ENCODE measurements around the gene ZMYND11.

ZMYND11 gene

GRCh38 chr10:154348-154747, 19.1 kb downstream of the ZMYND11 start:
- H3K79me2 ChIP-seq (ENCODE audit: insufficient read depth, low read length): no peaks in the 10 kb centered on the region
- no peaks in the 10 kb centered on the region for H3K27me3 ChIP-seq (ENCODE audit: insufficient read depth, low read length)
- no peaks in the 10 kb centered on the region for H3K4me1 ChIP-seq (ENCODE audit: insufficient read depth, low read length, severe bottlenecking)
- H3K27ac ChIP-seq (ENCODE audit: low read depth, low read length, poor library complexity, severe bottlenecking): no peak overlapping the region
- H3K9me2 ChIP-seq (ENCODE audit: low read depth, low read length): no peaks in the 10 kb centered on the region
- H3K36me3 ChIP-seq (ENCODE audit: insufficient read depth, low read length): no peaks in the 10 kb centered on the region
- no peak overlapping the region for H2AFZ ChIP-seq (ENCODE audit: low read length)
- H3K4me3 ChIP-seq (ENCODE audit: low read depth, low read length, poor library complexity, severe bottlenecking): no peak overlapping the region
- H3F3A ChIP-seq (ENCODE audit: insufficient read depth, low read length): no peaks in the 10 kb centered on the region
- H3K9me3 ChIP-seq (ENCODE audit: low read length): no peaks in the 10 kb centered on the region
- no peak overlapping the region for H3K9ac ChIP-seq (ENCODE audit: low read length)
- H3K4me2 ChIP-seq (ENCODE audit: low read length): no peak overlapping the region
- TF ChIP-seq, protein P1, sequence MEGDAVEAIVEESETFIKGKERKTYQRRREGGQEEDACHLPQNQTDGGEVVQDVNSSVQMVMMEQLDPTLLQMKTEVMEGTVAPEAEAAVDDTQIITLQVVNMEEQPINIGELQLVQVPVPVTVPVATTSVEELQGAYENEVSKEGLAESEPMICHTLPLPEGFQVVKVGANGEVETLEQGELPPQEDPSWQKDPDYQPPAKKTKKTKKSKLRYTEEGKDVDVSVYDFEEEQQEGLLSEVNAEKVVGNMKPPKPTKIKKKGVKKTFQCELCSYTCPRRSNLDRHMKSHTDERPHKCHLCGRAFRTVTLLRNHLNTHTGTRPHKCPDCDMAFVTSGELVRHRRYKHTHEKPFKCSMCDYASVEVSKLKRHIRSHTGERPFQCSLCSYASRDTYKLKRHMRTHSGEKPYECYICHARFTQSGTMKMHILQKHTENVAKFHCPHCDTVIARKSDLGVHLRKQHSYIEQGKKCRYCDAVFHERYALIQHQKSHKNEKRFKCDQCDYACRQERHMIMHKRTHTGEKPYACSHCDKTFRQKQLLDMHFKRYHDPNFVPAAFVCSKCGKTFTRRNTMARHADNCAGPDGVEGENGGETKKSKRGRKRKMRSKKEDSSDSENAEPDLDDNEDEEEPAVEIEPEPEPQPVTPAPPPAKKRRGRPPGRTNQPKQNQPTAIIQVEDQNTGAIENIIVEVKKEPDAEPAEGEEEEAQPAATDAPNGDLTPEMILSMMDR (IDR thresholded peaks at IDR 0.05; ENCODE audit: low read length): no peak
- TF ChIP-seq EZH2 (IDR thresholded peaks at IDR 0.05; ENCODE audit: borderline replicate concordance, low read length): no peak
- no peaks in the 10 kb centered on the region for H4K20me1 ChIP-seq (ENCODE audit: insufficient read depth, low read length)

DNA sequence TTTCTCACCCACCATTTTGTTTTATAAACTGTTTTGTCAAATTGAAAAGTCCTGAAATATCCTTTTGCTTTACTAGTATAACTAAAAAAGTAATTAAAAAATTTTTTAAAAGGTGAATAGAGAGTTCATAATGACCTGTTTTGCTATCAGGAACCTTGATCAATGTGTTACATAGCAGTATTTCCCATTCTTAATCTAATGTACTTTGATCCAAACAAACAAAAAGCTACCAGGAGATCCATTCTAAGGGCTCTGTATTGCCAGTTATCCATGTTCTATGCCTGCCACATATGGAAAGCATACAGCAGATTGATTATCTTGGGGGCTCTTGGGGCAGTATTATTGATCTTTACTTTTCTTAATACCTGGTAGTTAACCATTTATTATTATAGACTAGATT, 32.1 kb downstream of the ZMYND11 start:
- TF ChIP-seq EZH2 (IDR thresholded peaks at IDR 0.05; ENCODE audit: borderline replicate concordance, low read length): no peak
- TF ChIP-seq, protein P1 (IDR thresholded peaks at IDR 0.05; ENCODE audit: low read length): no peak

DNA sequence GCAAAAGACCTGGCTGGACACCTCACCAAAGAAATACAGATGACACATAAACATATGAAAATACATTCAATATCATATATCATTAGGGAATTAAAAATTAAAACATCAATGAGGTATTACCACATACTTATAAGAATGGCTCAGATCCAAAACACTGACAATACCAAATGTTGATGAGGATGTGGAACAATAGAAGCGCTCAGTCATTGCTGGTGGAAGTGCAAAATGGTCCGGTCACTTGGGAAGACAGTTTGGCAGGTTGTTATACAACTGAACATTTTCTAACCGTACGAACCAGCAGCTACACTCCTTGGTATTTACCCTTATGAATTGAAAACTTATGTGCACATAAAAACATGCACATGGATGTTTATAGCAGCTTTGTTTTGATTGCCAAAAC, 38.5 kb downstream of the ZMYND11 start:
- no peaks in the 10 kb centered on the region for H4K20me1 ChIP-seq (ENCODE audit: insufficient read depth, low read length)
- H3K27ac ChIP-seq (ENCODE audit: low read depth, low read length, poor library complexity, severe bottlenecking): no peak overlapping the region
- H3K79me2 ChIP-seq (ENCODE audit: insufficient read depth, low read length): no peaks in the 10 kb centered on the region
- no peak overlapping the region for H3K4me2 ChIP-seq (ENCODE audit: low read length)
- no peaks in the 10 kb centered on the region for H3F3A ChIP-seq (ENCODE audit: insufficient read depth, low read length)
- TF ChIP-seq, protein P1 (IDR thresholded peaks at IDR 0.05; ENCODE audit: low read length): no peak
- H2AFZ ChIP-seq (ENCODE audit: low read length): no peak overlapping the region
- H3K36me3 ChIP-seq (ENCODE audit: insufficient read depth, low read length): no peaks in the 10 kb centered on the region
- no peaks in the 10 kb centered on the region for H3K9me3 ChIP-seq (ENCODE audit: low read length)
- no peak overlapping the region for H3K4me3 ChIP-seq (ENCODE audit: low read depth, low read length, poor library complexity, severe bottlenecking)
- H3K9me2 ChIP-seq (ENCODE audit: low read depth, low read length): no peaks in the 10 kb centered on the region
- no peaks in the 10 kb centered on the region for H3K27me3 ChIP-seq (ENCODE audit: insufficient read depth, low read length)
- no peaks in the 10 kb centered on the region for H3K4me1 ChIP-seq (ENCODE audit: insufficient read depth, low read length, severe bottlenecking)
- no peak overlapping the region for H3K9ac ChIP-seq (ENCODE audit: low read length)

More for the DNA sequence above, 32.1 kb downstream of the ZMYND11 start:
- Histone ChIP-seq H3K4me3 (ENCODE audit: low read depth, low read length, poor library complexity, severe bottlenecking) (no peak overlapping the region), H3K4me2 (ENCODE audit: low read length) (no peak overlapping the region), H3K9me3 (ENCODE audit: low read length) (0 out of 2 replicates have a peak, but pooled peaks cover 2% of the 10 kb centered on the region), H3K79me2 (ENCODE audit: insufficient read depth, low read length) (no peaks in the 10 kb centered on the region), H3K27ac (ENCODE audit: low read depth, low read length, poor library complexity, severe bottlenecking) (no peak overlapping the region), H4K20me1 (ENCODE audit: insufficient read depth, low read length) (no peaks in the 10 kb centered on the region), H3K9me2 (ENCODE audit: low read depth, low read length) (no peaks in the 10 kb centered on the region), H3K36me3 (ENCODE audit: insufficient read depth, low read length) (no peaks in the 10 kb centered on the region; the same call in 1 of the 2 replicates), H3K4me1 (ENCODE audit: insufficient read depth, low read length, severe bottlenecking) (no peaks in the 10 kb centered on the region), H2AFZ (ENCODE audit: low read length) (no peak overlapping the region), H3F3A (ENCODE audit: insufficient read depth, low read length) (no peaks in the 10 kb centered on the region), H3K9ac (ENCODE audit: low read length) (no peak overlapping the region), H3K27me3 (ENCODE audit: insufficient read depth, low read length) (no peaks in the 10 kb centered on the region; the same call in 1 of the 2 replicates)

Measured in OCI-LY1 (cell line).